Uterus (tissue), 4 donors: ENCODE data around the gene FAM210B. TPM values are rescaled to one million over a fixed set of nuclear protein-coding genes. Genes with fewer than 3 reads are reported as not detected.

Source experiments
- DNase-seq, 2 donors: peaks; one replicate each; pipeline ENCODE4 v3.0.0-alpha.2; 2019 to 2020
- H3K27ac ChIP-seq, 2 donors: fragments of 200-600 bp; sonication (generic); 1 replicate in 1 of 2; 2 replicates in 1 of 2; pipeline ENCODE4 v1.5.1; 2016 to 2018
- H3K27me3 ChIP-seq, 2 donors: fragments of 200-600 bp; sonication (generic); one replicate each; pipeline ENCODE4 v1.5.1; 2018 to 2019; ENCODE audit warnings: control low read depth in 1 of 2
- H3K36me3 ChIP-seq, 2 donors: fragments of 200-600 bp; sonication (generic); one replicate each; pipeline ENCODE4 v1.5.1; 2019; ENCODE audit warnings: control low read depth in 1 of 2
- H3K4me1 ChIP-seq, 2 donors: fragments of 200-600 bp; sonication (generic); one replicate each; pipeline ENCODE4 v1.5.1; 2018 to 2019; ENCODE audit warnings: control low read depth in 1 of 2
- H3K4me3 ChIP-seq, 2 donors: fragments of 200-600 bp; sonication (generic); 1 replicate in 1 of 2; 2 replicates in 1 of 2; pipeline ENCODE4 v1.5.1; 2018 to 2019; ENCODE audit warnings: mild to moderate bottlenecking in 1 of 2
- H3K9me3 ChIP-seq, 2 donors: fragments of 200-600 bp; sonication (generic); one replicate each; pipeline ENCODE4 v1.5.1; 2019; ENCODE audit warnings: control low read depth in 1 of 2
- POLR2A ChIP-seq, 2 donors: fragments of 450-650 bp; IDR thresholded peaks; one replicate each; pipeline ENCODE4 v1.6.1; 2016; ENCODE audit warnings: antibody characterized with exemption in 2 of 2, mild to moderate bottlenecking in 1 of 2, moderate library complexity in 1 of 2
- intact Hi-C: fragments of 100-400 bp; cut with DNase I; formaldehyde crosslinking; loops from one replicate; pipeline ENCODE4 v1.15.1; 2023; ENCODE audit warnings: low total_unique reads
- total RNA-seq, 4 donors: library from RNA; depleted of rRNA in 3 of 4; stranded (reverse); fragments of >200 nt in 3 of 4; gene quantifications; one replicate each; pipeline versions ENCODE4 v1.1.0 to v1.2.4, GENCODE V29; 2014 to 2023
- TF ChIP-seq, protein P1 (sequence below), 4 experiments: fragments of 200-600 bp in 2 of 4; fragments of 450-650 bp in 2 of 4; sonication (generic) in 2 of 4; IDR thresholded peaks; one replicate each; pipeline ENCODE4 v1.5.1; 2016 to 2019; ENCODE audit warnings: antibody characterized with exemption in 4 of 4, mild to moderate bottlenecking in 2 of 4, moderate library complexity in 1 of 4
- donor health status: DM: yes; HTN: yes; CAD: no.

Gene FAM210B
- total RNA-seq, 4 donors from 2014 or later = 28.2 to 46.5 (median 37.4) TPM

DNA sequence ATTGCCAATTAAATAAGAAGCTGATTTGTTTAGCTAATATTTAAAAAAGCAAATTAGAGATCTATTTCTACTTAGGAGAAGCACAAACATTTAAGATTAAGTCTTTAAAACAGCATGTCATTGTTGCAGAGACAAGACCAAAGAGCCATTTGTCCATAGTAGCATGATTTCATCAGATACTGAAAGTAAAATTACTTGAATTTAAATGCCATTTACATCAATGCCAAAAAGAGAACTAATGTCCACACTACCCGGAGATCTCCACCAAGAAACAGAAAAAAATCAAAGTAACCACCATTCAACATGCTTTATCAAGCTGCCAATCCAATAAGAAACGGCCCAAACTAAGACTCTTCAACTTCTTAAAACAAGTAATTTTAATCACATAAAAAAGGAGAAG, 17.6 kb downstream of the FAM210B start:
- Histone ChIP-seq H3K4me3 (no peak overlapping the region), H3K9me3 (no peaks in the 10 kb centered on the region), H3K27ac (no peak overlapping the region), H3K4me1 (no peaks in the 10 kb centered on the region), H3K36me3 (no peaks in the 10 kb centered on the region), H3K27me3 (no peaks in the 10 kb centered on the region)
- no peak for DNase-seq
- intact Hi-C loops = no loop called here
- TF ChIP-seq, protein P1, sequence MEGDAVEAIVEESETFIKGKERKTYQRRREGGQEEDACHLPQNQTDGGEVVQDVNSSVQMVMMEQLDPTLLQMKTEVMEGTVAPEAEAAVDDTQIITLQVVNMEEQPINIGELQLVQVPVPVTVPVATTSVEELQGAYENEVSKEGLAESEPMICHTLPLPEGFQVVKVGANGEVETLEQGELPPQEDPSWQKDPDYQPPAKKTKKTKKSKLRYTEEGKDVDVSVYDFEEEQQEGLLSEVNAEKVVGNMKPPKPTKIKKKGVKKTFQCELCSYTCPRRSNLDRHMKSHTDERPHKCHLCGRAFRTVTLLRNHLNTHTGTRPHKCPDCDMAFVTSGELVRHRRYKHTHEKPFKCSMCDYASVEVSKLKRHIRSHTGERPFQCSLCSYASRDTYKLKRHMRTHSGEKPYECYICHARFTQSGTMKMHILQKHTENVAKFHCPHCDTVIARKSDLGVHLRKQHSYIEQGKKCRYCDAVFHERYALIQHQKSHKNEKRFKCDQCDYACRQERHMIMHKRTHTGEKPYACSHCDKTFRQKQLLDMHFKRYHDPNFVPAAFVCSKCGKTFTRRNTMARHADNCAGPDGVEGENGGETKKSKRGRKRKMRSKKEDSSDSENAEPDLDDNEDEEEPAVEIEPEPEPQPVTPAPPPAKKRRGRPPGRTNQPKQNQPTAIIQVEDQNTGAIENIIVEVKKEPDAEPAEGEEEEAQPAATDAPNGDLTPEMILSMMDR (IDR thresholded peaks at IDR 0.05) = no peak

DNA sequence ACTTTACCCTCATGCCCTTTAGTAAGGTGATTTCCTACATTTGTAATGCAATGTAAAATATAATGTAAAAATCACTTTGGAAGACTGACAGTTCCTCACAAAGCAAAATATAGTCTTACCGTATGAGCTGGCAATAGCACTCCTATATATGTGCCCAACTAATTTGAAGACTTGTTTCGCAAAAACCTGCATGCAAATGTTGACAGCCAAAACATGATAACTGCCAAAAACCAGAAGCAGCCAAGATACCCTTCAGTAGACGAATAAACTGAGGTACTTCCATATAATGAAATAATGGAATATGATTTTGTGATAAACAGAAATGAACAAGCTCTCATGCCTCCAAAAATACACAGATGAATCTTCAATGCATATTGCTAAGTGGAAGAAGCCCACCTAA, 19.6 kb downstream of the FAM210B start:
- H3K4me1 ChIP-seq = no peaks in the 10 kb centered on the region
- TF ChIP-seq, protein P1 (IDR thresholded peaks at IDR 0.05) = no peak
- no peak for TF ChIP-seq POLR2A (IDR thresholded peaks at IDR 0.05)
- H3K9me3 ChIP-seq = no peaks in the 10 kb centered on the region
- H3K4me3 ChIP-seq = no peak overlapping the region
- DNase-seq = no peak
- intact Hi-C loops = no loop called here
- no peaks in the 10 kb centered on the region for H3K36me3 ChIP-seq
- no peaks in the 10 kb centered on the region for H3K27me3 ChIP-seq
- no peak overlapping the region for H3K27ac ChIP-seq

DNA sequence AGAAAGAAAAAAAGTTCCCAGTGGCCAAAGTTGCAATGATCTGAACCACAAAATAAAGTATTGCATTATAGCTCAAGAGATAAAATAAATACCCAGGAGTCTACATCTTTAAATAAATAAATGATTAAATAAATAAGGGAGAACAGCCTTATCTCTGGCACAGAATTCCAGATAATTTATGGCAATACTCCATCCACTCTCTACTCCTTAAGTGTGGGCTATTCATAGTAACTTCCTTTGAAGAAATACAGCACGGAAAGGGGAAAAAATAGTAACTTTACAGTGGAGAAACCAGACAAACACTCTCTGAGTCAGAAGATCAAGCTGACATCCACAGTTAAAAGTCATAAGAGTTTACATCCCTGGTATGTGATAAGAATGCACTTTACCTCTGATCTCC, 21.6 kb downstream of the FAM210B start:
- no peak overlapping the region for H3K4me3 ChIP-seq
- H3K27me3 ChIP-seq = no peaks in the 10 kb centered on the region
- H3K27ac ChIP-seq = no peak overlapping the region
- H3K36me3 ChIP-seq = no peaks in the 10 kb centered on the region
- intact Hi-C loops = no loop called here
- no peak for DNase-seq
- H3K4me1 ChIP-seq = no peaks in the 10 kb centered on the region
- TF ChIP-seq, protein P1 (IDR thresholded peaks at IDR 0.05) = no peak
- no peak for TF ChIP-seq POLR2A (IDR thresholded peaks at IDR 0.05)
- no peaks in the 10 kb centered on the region for H3K9me3 ChIP-seq

DNA sequence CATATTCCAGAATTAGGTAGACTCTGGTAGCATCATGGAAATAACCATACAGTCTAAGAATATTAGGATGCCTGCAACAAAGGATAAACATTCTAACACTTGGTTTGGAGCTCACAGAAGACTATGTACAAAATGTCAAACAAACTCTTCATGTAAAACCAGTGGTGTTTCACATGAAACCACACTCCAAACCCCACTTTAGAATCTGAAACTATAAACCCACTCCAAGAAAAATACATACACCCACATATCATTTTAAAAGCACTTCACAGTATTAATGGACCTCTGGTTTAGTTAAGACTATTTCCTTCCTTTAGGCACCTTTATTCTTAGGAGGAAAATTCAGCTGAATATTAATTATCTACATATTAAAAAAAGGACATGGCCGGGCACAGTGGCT, 22.7 kb downstream of the FAM210B start:
- no peaks in the 10 kb centered on the region for H3K36me3 ChIP-seq
- intact Hi-C loops = no loop called here
- no peaks in the 10 kb centered on the region for H3K9me3 ChIP-seq
- TF ChIP-seq POLR2A (IDR thresholded peaks at IDR 0.05) = no peak
- H3K27me3 ChIP-seq = no peaks in the 10 kb centered on the region
- H3K4me1 ChIP-seq = no peaks in the 10 kb centered on the region
- DNase-seq = no peak
- H3K4me3 ChIP-seq = no peak overlapping the region
- H3K27ac ChIP-seq = no peak overlapping the region

DNA sequence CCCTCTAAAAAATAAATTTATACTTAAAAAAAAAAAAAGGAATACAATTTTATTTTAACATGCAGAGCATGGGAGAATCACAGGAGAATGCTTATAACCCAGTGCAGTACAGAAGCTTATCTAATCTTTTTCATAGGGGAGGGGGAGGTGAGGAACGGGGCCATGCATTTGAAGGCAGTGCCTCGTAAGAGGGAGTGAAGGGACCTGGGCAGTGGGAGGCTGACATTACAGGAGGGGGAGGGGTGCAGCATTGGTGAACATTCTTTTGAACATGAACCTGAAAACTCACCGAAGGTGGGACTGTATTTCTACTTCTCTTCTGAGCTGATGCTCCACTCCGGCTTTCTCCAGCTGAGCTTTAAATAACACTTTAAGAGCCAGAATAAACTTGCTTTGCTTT, 23.9 kb downstream of the FAM210B start:
- no peaks in the 10 kb centered on the region for H3K9me3 ChIP-seq
- no peaks in the 10 kb centered on the region for H3K4me1 ChIP-seq
- no peak for DNase-seq
- H3K27ac ChIP-seq = no peak overlapping the region
- no peak overlapping the region for H3K4me3 ChIP-seq
- intact Hi-C loops = no loop called here
- no peaks in the 10 kb centered on the region for H3K27me3 ChIP-seq
- H3K36me3 ChIP-seq = no peaks in the 10 kb centered on the region
- no peak for TF ChIP-seq POLR2A (IDR thresholded peaks at IDR 0.05)
- TF ChIP-seq, protein P1 (IDR thresholded peaks at IDR 0.05) = no peak

DNA sequence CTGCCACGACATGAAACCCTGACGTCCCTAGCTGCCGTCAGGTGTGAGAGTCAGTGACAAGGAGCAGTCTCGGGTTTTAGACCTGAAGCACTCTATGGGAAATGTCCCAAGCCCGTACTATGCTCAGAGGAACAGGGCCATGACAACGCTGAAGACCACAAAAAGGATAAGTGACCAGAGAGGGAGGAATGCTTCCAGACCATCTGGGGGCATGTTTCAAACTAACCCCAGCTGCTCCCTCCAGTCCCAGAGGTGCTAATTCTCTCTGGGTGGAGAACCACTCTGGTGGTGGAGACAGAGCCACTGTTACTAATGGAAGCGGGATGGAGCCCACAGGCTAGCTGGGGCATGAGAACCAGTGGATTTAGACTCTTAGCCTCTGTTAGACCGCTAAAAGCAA, 24.6 kb downstream of the FAM210B start:
- Histone ChIP-seq H3K9me3 (no peaks in the 10 kb centered on the region), H3K27me3 (no peaks in the 10 kb centered on the region), H3K4me3 (no peak overlapping the region), H3K27ac (no peak overlapping the region), H3K4me1 (no peaks in the 10 kb centered on the region), H3K36me3 (no peaks in the 10 kb centered on the region)
- no peak for DNase-seq
- no peak for TF ChIP-seq POLR2A (IDR thresholded peaks at IDR 0.05)
- TF ChIP-seq, protein P1 (IDR thresholded peaks at IDR 0.05) = no peak
- intact Hi-C loops = no loop called here
